ENCODE data around the gene ABL2.
"Not testable (repeated sequence)": the region's sequence is repeated elsewhere in the genome, so short reads cannot be mapped to it uniquely, and the experiment has no call there.

The ABL2 gene

GRCh38 chr1:179167418-179167777 is 62.1 kb downstream of the ABL2 start:
- DNase-seq = no peak

GRCh38 chr1:179166663-179167417 is 62.6 kb downstream of the ABL2 start:
- DNase-seq = no peak

DNA sequence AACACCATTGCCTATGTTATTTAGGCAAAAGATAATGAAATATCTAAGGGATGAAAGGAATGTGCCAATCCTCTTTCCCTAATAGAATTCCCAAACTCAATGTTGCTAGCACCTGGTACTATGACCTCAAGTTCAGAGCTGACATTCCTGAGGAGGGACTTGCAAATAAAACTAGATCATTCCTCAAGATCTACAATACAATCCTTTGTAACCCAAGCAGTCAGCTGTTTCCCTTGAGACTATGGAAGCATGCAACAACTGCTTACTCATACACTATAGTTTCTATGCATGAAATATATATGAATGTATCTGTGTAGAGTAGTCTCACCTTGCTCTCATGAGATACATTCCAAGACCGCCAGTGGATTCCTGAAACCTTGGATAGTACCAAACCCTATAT is 65.0 kb downstream of the ABL2 start:
- DNase-seq = no peak

DNA sequence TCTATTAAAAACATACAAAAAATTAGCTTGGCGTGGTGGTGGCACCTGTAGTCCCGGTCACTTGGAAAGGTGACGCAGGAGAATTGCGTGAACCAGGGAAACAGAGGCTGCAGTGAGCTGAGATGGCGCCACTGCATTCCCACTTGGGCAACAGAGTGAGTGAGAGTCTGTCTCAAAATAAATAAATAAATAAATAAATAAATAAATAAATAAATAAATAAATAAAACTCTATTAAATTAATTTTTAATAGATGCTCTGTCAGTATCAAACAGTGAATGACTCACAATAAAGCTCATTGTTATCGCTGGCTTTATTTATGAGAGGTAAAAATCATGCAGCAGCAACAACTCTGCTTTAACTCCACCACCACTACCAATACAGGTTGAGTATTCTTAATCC is 72.8 kb downstream of the ABL2 start:
- DNase-seq = no peak

DNA sequence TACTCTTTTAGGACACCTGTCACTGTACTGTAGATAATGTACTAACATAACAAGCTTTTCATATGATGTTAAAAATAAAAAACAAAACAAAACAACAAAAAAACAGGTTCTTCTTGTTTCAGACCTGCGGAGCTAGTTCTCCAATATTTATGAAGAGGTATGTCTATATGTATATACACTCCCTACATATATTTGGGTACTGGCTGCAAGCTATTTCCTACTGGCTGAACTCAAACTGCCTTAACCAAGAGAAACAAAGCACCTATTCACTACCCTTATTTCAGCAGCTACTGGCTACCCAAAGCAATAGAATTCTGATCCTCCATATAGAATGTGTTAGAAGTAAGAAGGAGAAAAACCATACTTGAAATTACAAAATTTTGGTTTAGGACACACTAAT is 73.5 kb downstream of the ABL2 start:
- no peak for DNase-seq

DNA sequence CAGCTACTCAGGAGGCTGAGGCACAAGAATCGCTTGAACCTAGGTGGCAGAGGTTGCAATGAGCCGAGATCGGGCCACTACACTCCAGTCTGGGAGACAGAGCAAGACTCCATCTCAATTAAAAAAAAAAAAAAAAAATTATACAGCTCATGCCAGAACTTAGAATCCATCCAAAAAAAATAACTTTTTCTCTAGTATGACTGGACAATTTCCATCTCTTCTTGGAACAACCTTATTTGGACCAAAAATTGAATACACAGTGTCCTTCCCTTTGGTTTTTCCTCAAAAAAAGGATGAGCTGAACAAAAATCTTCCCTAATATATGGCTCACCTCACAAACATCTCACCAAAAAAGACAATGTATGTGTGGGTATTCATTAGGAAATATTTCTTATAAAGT is 73.9 kb downstream of the ABL2 start:
- no peak for DNase-seq

- DNase-seq = no peak
Observed at GRCh38 chr1:179154437-179154836, 75.0 kb downstream of the ABL2 start.

DNA sequence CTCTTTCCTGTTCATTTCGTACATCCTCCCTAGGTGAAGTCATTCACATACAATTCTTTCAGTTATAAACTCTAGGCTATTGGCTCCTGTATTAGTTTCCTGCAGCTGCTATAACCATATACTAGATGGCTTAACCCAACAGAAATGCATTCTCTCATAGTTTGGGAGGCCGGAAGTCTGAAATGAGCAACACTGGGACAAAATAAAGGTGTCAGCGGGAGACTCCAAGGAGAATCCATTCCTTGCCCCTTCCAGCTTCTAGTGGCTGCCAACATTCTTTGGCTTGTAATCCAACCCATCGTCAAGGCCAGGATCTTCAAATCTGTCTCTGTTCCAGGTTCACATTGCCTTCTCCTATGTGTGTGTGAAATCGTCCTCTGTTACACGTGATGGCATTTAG is 76.3 kb downstream of the ABL2 start:
- DNase-seq = no peak

DNA sequence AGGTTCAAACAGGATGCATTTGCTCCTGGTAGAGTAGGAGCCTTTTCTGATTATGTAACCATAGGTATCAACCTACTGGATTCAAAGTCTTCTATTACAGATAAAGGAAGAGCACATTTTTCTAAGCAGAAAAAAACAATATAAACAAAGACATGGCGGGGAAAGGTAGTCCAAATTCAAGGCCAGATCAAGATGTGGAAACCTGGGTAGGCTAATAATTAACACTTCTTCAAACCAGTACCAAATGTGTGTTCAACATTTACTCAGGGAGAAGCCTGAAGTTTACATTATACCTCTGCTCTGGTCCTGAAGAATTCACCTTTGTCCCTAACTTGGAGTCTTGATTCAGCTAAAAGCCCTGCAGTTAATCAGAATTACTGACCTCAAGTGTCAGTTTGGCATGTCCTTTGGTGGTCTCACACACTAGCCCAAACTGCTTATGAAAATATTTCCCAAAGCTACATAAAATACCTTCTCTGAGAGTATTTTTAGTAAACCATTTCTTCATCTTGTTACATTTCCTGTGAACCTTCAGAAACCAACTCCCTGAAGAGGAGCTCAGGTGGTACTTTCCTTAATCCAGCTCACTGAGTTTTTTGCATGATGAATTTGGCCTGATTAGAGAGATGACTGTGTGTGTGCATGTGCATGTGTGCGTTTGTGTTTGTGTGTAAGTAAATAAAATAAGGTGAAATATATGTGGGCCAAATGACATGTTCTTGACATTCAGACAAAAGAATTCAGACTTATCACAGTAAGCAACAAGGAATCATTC is 77.4 kb downstream of the ABL2 start:
- no peak for DNase-seq

DNA sequence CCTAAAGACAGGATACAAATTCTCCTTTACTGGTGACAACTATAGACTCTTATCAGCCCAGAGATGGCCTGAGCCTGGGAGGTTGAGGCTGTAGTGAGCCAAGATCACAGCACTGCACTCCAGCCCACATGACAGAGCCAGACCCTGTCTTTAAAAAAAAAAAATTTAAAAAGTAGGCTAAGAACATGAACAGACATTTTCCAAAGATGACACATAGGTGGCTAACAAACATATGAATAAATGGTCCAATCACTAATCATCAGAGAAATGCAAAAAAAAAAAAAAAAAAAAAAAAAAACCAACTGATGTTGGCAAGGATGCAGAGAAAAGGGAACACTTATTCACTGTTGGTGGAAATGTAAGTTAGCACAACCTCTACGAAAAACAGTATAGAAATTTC is 82.6 kb downstream of the ABL2 start:
- no peak for DNase-seq

DNA sequence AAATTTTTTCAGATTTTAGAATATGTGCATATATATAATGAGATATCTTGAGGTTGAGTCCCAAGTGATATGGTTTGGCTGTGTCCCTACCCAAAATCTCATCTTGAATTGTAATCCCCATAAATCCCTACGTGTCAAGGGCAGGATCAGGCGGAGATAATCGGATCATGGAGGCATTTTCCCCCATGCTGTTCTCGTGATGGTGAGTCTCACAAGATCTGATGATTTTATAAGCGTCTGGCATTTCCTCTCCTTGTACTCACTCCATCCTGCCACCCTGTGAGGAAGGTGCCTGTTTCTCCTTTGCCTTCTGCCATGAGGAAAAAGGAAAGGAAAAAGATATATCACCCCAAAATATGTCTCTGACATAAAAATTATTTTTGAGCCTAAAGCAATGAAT is 83.0 kb downstream of the ABL2 start:
- DNase-seq = no peak

- DNase-seq = no peak
Observed at GRCh38 chr1:179145521-179145920, 84.0 kb downstream of the ABL2 start.

GRCh38 chr1:179144626-179145025 is 84.9 kb downstream of the ABL2 start:
- DNase-seq = no peak

DNA sequence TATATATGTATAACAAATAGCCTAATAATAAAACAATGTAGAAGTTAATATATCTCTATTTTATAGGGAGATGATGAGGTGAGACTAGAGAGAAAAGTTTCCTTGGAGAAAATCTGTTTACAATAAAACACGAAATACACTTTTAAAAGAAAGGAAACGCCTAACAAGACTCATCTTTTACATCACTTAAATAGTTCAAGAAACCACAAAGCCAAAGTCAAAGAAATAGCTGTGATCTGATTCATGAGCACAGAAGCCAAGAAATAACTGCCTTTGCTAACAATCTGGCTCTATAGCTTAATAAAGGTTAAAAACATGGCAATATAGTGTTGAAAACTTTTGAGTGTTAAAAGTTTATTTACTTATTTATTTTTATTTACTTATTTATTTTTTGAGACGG is 86.2 kb downstream of the ABL2 start:
- peak; percentile 15 for DNase-seq

DNA sequence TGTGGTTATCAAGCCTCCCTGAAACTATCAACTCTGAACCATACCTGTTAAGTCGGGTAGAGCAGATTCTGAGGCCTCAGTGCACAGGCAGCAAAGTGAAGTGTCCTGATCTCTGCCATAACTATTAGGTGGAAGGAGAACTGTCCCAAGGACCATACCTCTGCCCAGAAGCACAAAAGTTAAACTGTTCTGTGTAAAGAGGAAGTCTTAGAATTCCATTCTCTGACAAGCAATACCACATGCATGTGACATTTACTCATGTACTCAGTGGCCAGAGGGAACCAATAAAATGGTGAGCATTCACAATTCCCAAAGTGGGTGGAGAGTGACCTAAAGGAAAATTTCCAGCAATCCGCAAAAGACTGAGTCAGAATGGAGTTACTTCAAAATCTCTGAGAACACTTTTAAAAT is 86.6 kb downstream of the ABL2 start:
- DNase-seq = no peak

- DNase-seq = no peak
Observed at GRCh38 chr1:179141592-179142251, 87.8 kb downstream of the ABL2 start.

DNA sequence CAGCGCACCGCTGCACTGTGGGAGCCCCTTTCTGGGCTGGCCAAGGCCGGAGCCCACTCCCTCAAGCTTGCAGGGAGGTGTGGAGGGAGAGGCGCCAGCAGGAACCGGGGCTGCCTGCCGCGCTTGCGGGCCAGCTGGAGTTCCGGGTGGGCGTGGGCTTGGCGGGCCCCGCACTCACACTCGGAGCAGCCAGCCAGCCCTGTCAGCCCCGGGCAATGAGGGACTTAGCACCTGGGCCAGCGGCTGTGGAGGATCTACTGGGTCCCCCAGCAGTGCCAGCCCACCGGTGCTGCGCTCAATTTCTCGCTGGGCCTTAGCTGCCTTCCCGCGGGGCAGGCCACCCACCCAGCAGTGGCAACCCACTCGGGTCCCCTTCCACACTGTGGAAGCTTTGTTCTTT is 90.7 kb downstream of the ABL2 start:
- not testable (repeated sequence) for DNase-seq

GRCh38 chr1:179137617-179138255 is 91.7 kb downstream of the ABL2 start:
- DNase-seq = no peak

DNA sequence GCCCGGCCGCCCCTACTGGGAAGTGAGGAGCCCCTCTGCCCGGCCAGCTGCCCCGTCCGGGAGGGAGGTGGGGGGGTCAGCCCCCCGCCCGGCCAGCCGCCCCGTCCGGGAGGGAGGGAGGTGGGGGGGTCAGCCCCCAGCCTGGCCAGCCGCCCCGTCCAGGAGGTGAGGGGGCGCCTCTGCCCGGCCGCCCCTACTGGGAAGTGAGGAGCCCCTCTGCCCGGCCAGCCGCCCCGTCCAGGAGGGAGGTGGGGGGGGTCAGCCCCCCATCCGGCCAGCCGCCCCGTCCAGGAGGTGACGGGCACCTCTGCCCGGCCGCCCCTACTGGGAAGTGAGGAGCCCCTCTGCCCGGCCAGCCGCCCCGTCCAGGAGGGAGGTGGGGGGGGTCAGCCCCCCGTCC is 93.8 kb downstream of the ABL2 start:
- not testable (repeated sequence) for DNase-seq

- not testable (repeated sequence) for DNase-seq
Observed at GRCh38 chr1:179135168-179135567, 94.3 kb downstream of the ABL2 start.

DNA sequence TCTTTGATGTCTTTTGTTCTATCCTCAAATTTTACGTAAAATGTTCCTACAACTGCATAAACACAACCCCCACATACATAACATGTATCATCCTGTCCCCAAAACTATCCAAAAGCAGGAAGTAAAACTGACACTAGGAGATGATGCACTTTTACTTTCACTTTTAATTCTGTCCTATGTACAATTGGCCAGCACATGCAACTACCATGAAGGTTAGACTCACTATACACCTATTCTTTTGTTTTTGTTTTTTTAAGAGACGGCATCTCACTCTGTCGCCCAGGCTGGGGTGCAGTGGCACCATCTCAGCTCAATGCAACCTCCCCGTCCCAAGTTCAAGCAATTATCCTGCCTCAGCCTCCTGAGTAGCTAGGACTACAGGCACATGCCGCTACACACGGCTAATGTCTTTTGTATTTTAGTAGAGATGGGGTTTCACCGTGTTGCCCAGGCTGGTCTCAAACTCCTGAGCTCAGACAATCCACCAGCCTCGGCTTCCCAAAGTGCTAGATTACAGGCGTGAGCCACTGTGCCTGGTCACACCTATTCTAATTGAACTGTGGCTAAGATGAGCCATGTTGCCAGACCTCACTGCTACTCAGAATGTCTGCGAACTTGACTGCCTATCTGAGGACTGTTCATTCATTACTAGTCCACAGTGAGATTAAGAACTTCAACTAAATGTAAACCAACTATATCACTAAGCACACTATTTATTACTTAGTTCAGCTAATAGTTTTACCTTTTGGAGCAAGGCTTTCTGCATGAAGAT is 99.6 kb downstream of the ABL2 start:
- peak; percentile 68 for DNase-seq

GRCh38 chr1:179128520-179128919 is 101.0 kb downstream of the ABL2 start:
- no peak for DNase-seq

Data from activated CD4-positive, alpha-beta T cell treated with anti-CD3 and anti-CD28 coated beads, Interleukin-2, amount 50 U/mL, for 16 hours (primary cell).